A673 (cell line): ENCODE results near the gene MUSTN1. TPM values are rescaled to one million over a fixed set of nuclear protein-coding genes. Genes with fewer than 3 reads are reported as not detected.

Experiments used
- BruUV-seq: library from RNA; stranded (reverse); fragments of 400-500 nt; replicated peaks from 2 replicates; lab custom pipeline; 2021; lab: Mats Ljungman, UMichigan
- CTCF ChIA-PET: fragments of 300-600 bp; sonication (Branson Sonifier 250); formaldehyde crosslinking; loops from one replicate; lab custom pipeline; 2022; ENCODE audit warnings: antibody characterized with exemption; lab: Charles Lee
- POLR2A ChIA-PET: fragments of 300-600 bp; sonication (Branson Sonifier 250); formaldehyde crosslinking; loops from one replicate; lab custom pipeline; 2022; ENCODE audit warnings: antibody characterized with exemption; ENCODE audit not compliant: low non-redundant PET; lab: Charles Lee
- DNase-seq: peaks from one replicate; pipeline ENCODE4 v3.0.0-alpha.2; 2015; ENCODE audit warnings: low spot score
- H3K27ac ChIP-seq: fragments of 200-600 bp; sonication (generic); 2 replicates; pipeline ENCODE4 v1.5.1; 2016; ENCODE audit warnings: mixed run types, low read depth, mild to moderate bottlenecking, mixed read lengths, antibody characterized with exemption, low read length; ENCODE audit not compliant: poor library complexity, severe bottlenecking
- H3K27me3 ChIP-seq: fragments of 200-600 bp; sonication (generic); replicated peaks from 2 replicates; pipeline ENCODE4 v1.6.1; 2017; ENCODE audit warnings: mixed run types, low read depth, mild to moderate bottlenecking, mixed read lengths, antibody characterized with exemption, low read length; ENCODE audit not compliant: insufficient read depth, poor library complexity
- H3K36me3 ChIP-seq: fragments of 200-600 bp; sonication (generic); 2 replicates; pipeline ENCODE4 v1.6.1; 2016; ENCODE audit warnings: mixed run types, mild to moderate bottlenecking, mixed read lengths, antibody characterized with exemption, low read length; ENCODE audit not compliant: insufficient read depth, poor library complexity, severe bottlenecking
- H3K4me1 ChIP-seq: fragments of 200-600 bp; sonication (generic); 2 replicates; pipeline ENCODE4 v1.6.1; 2017; ENCODE audit warnings: mixed run types, mild to moderate bottlenecking, mixed read lengths, antibody characterized with exemption, low read length; ENCODE audit not compliant: insufficient read depth, poor library complexity, severe bottlenecking
- H3K4me3 ChIP-seq: fragments of 200-600 bp; sonication (generic); 2 replicates; pipeline ENCODE4 v1.5.1; 2016; ENCODE audit warnings: low read depth, mixed run types, mild to moderate bottlenecking, mixed read lengths, low read length; ENCODE audit not compliant: poor library complexity, severe bottlenecking
- H3K9me3 ChIP-seq: fragments of 200-600 bp; sonication (generic); 2 replicates; pipeline ENCODE4 v1.6.1; 2016; ENCODE audit warnings: mixed run types, low read depth, mild to moderate bottlenecking, mixed read lengths, antibody characterized with exemption, low read length; ENCODE audit not compliant: poor library complexity, severe bottlenecking
- EZH2 ChIP-seq: fragments of 200-600 bp; sonication (generic); IDR thresholded peaks from 2 replicates; pipeline ENCODE4 v1.6.1; 2017; ENCODE audit warnings: borderline replicate concordance, low read depth, mild to moderate bottlenecking, mixed read lengths, antibody characterized with exemption, low read length; ENCODE audit not compliant: poor library complexity, severe bottlenecking
- intact Hi-C: fragments of 100-400 bp; cut with micrococcal nuclease; formaldehyde crosslinking; loops from one replicate; pipeline ENCODE4 v1.10.0; 2022; ENCODE audit not compliant: unreplicated experiment
- total RNA-seq: library from RNA; stranded (reverse); gene quantifications from 2 replicates; pipeline ENCODE4 v1.2.3, GENCODE V29; 2021
- TF ChIP-seq, protein P1 (sequence below): fragments of 300-800, 200-600 bp; sonication (generic); conservative IDR thresholded peaks from 2 replicates; pipeline ENCODE4 v1.5.1; 2017; ENCODE audit warnings: low read depth, mild to moderate bottlenecking, antibody characterized with exemption, low read length, moderate library complexity, mixed read lengths

The MUSTN1 gene
- total RNA-seq, 1 experiment from 2014 or later = not detected

- H3K4me3 ChIP-seq = no peak overlapping the region
- H3K4me1 ChIP-seq = no peaks in the 10 kb centered on the region
- intact Hi-C loops = no loop called here
- POLR2A ChIA-PET = no interaction called here
- BruUV-seq = no TSS peak
- no peaks in the 10 kb centered on the region for H3K27me3 ChIP-seq
- DNase-seq = no peak
- CTCF ChIA-PET = no interaction called here
- no peak for TF ChIP-seq EZH2
- TF ChIP-seq, protein P1, sequence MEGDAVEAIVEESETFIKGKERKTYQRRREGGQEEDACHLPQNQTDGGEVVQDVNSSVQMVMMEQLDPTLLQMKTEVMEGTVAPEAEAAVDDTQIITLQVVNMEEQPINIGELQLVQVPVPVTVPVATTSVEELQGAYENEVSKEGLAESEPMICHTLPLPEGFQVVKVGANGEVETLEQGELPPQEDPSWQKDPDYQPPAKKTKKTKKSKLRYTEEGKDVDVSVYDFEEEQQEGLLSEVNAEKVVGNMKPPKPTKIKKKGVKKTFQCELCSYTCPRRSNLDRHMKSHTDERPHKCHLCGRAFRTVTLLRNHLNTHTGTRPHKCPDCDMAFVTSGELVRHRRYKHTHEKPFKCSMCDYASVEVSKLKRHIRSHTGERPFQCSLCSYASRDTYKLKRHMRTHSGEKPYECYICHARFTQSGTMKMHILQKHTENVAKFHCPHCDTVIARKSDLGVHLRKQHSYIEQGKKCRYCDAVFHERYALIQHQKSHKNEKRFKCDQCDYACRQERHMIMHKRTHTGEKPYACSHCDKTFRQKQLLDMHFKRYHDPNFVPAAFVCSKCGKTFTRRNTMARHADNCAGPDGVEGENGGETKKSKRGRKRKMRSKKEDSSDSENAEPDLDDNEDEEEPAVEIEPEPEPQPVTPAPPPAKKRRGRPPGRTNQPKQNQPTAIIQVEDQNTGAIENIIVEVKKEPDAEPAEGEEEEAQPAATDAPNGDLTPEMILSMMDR = no peak
- H3K36me3 ChIP-seq = no peaks in the 10 kb centered on the region
- H3K27ac ChIP-seq = no peak overlapping the region
- H3K9me3 ChIP-seq = no peaks in the 10 kb centered on the region
Measured at GRCh38 chr3:52846432-52846965, 11.7 kb upstream of the MUSTN1 start.

GRCh38 chr3:52845691-52846431 is 11.0 kb upstream of the MUSTN1 start:
- H3K9me3 ChIP-seq = no peaks in the 10 kb centered on the region
- POLR2A ChIA-PET = no interaction called here
- DNase-seq = no peak
- BruUV-seq = no TSS peak
- TF ChIP-seq EZH2 = no peak
- TF ChIP-seq, protein P1 = peak; percentile 49
- intact Hi-C loops = no loop called here
- H3K27me3 ChIP-seq = no peaks in the 10 kb centered on the region
- no peaks in the 10 kb centered on the region for H3K36me3 ChIP-seq
- H3K27ac ChIP-seq = no peak overlapping the region
- CTCF ChIA-PET = interaction anchor here (0.6 kb wide), 3 partner anchors 33 to 122 kb away, joined by 3 to 10 read pairs (median 5); no protein-coding TSS in a partner anchor
- no peaks in the 10 kb centered on the region for H3K4me1 ChIP-seq
- H3K4me3 ChIP-seq = no peak overlapping the region

DNA sequence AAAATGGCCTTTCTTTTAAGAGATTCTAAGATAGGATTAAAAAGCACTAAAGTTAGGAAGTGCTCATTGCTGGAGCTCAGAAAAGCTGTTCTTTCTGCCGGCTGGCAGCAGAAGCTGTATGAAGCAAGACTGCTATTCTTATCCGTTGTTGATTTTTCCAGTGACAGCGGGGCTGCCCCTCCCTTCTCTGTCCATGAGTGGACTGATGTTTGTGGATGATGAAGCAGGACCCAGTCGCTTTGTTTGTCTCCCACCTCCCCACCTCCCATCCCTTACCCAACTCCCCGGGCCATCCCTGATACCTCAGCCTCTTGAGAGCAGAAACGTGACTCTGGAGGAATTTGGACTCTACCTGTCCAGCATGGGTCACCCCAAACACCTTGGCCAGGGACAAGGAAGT is 10.3 kb upstream of the MUSTN1 start:
- Histone ChIP-seq H3K4me3 (no peak overlapping the region), H3K36me3 (no peaks in the 10 kb centered on the region), H3K27me3 (no peaks in the 10 kb centered on the region), H3K27ac (no peak overlapping the region), H3K9me3 (no peaks in the 10 kb centered on the region), H3K4me1 (no peaks in the 10 kb centered on the region)
- ChIA-PET POLR2A (no interaction called here), CTCF (interaction anchor here (0.6 kb wide), 3 partner anchors 34 to 121 kb away, joined by 3 to 10 read pairs (median 5); no protein-coding TSS in a partner anchor)
- DNase-seq = no peak
- no TSS peak for BruUV-seq
- intact Hi-C loops = no loop called here
- TF ChIP-seq, protein P1 = no peak
- no peak for TF ChIP-seq EZH2
